Measurements from ENCODE around the gene PTPN21.

Gene PTPN21

DNA sequence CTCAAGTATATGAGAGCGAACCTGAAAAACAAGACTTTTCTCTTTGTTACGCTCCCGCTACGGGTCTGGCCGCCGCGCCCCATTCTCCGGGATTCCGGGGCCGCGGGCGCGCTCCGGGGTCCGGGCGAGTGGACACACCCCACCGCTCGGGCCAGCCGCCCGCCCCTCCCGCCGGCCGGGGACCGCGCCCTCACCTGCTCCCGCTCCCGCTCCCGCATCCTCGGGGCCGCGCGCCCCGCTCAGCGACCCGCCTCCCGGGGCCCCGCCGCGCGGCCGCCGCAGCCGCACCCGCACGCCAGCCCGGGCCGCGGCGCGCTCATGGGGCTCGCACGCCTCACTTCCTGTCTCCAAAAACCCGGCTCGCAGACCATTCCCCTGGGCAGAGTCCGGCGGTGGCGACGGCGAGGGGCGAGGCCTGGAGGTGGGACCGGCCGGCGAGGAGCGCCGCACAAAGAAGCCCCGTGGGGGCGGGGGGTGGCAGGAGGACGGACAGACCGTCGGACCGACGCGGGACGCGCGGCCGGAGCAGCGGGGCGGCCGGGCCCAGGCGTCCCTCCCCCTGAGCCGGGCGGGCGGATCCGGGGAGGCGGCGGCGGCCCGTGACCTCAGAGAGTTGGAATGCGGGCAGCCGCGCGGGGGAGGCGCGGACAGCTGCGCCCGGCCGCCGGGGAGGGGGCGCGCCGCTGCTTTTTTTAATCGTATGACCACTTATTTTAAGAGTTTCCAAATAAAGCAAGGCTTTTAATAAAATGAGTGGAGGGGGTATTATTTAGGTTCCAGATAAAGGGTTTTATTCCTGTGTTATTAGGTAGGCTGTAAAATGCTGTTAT is at the start of gene PTPN21:
Gene PTPN21 (minus strand): TSS at position 551 of the 830 bp plus-strand sequence. CDS start 4,590 bp downstream, outside the sequence.
- no peak for DNase-seq (ENCODE audit: low read depth in 2 of 2)

DNA sequence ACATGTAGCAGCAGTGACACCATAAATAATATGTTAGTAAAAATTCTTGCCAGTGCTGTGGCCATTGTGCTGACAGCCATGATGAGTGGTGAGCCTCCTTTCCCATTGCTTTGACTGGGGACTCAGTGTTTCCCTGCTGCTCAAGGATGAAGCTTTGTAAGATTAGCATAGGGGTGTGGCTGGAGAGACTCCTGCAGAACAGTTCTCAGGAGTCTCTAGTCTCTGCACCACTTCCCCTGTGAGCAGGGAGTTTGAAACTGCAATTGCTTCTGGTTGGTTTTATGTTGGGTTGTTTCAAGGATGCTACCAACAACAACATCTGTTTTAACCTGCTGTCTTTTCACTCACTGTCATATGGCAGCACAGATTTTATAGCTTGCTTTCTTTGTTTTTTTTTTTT is 49.4 kb upstream of the PTPN21 start:
- no peak for DNase-seq (ENCODE audit: low read depth in 2 of 2)

DNA sequence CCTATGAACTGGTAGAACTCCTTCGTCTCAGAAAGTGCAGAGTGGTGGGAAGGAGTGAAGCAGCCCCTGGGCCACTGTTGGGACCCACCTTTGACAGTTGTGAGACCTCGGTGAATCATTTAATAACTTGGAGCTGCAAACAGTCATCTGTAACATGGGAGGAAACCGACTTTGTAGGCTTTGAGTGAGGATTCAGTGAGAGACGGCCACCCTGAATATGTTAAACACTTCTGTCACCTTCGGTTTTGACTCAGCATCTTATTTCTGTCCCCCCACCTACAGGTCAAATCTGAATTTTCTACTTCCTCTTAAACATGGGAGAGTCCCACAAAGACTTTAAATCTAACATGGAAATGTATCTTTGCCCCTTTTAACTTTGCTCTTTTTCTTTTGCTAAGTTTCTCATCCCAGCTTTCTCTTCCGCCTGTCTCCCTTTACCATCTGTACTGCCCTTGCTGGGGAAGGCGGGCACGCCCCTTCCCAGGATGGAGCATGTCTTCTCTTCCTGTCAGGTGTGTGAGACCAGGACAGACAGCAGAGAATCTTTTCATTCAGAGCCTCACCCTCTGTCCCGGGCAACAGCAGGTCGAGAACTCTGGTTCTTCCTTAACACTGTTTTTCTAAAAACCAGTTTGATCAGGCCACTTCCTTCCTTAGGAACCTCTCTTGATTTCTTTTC is 45.1 kb upstream of the PTPN21 start:
- no peak for DNase-seq (ENCODE audit: low read depth in 2 of 2)

DNA sequence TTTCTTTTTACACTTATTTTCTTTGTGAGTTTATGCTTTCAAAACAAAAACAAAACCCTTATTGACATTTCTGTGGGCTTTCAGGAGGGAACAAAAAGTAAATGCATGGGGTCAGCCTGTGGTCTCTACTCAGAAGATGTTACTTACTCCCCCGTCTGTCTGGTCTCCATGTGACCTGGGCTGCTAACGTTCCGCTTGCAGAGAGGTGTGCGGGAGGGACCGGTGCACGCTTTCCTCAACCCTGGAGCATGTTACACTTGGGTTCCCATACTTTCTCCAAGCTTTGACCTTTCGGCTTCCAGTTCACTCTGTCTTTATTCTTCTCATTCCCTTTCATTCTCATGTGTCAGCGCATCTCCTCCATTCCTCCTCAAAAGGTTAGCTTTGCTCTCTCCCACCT is 44.5 kb upstream of the PTPN21 start:
- no peak for DNase-seq (ENCODE audit: low read depth in 2 of 2)

DNA sequence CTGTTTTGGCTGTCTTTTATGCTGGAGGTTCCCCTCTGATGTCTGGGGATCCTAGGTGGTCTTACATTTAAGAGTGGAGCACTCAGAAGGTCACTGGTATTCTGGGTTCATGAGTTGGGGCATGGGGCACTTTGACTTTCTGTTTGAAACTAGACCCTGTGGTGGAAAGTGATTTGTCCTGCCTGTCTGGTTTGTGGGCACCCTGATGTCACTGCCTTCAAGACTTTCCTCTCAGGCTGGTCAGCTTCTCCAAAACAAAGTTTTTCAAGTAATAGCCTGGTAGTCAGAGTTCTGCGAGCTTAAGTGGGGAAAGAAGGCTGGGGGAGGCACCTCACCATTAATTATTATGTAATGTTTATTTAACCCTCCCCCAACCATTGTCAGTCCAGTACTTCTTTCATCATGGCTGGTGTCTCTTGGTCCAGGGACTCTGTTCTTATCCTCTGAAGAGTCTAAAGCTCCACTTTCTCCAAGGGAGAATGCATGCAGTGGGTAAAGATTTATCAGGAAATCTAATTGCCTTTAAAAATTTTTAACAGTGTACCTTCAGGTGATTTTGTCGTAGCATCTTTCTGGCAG is 43.4 kb upstream of the PTPN21 start:
- DNase-seq (ENCODE audit: low read depth in 2 of 2), result no peak

DNA sequence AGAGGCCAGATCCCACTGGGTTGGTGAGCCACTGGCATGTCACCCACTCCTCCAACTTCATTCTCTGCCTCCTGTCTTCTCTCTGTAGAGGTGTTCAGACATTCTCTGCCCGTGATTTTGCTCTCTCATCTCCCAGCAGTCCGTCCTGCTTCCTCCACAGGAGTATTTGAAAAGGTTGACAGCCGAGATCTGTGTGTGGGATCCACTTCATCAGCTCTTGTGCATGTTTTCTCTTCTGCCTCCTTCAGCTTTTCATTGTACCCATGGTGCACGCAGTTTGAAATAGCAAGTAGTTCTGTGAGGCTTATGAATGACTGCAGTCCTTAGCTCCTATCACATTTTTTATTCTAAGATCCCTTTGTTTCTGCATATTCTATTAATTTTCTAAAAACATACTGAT is 42.8 kb upstream of the PTPN21 start:
- DNase-seq (ENCODE audit: low read depth in 2 of 2), result no peak

DNA sequence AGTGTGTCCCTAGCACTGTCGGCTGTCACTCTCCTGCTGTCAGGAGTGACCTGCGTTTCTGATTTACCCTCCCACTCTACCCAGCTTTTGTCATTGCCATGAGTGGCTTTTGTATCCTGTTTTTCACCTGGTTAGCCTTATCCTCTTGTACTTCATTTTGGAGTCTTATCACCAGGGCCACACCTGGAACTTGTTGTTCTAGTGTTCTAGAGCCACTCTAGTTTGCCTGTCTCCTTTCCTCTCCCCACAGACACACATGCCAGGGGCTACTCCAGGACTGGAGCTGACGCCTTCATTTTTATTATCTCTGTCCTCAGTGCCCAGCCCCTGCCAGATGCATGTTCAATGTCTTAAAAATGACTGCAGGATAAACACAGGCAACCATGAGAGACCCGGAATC is 42.2 kb upstream of the PTPN21 start:
- no peak for DNase-seq (ENCODE audit: low read depth in 2 of 2)

DNA sequence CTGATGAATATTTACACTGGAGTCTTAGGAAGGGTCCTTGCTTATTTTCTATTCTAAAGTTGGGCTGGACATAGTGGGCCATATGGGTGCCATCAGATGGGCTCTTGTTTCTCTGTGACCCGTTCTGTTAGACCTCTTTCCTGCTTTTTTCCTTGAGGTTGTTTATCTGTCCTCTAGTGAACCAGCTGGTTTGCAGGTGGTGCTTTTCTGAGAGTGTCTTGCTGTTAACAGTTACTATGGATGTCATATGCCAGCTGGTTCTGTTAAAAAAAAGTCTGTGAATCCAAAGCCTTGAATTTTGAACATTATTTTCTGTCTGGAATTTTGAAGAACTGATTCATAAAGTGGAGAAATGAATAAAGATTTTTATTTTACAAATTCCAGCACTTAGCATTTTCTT is 37.2 kb upstream of the PTPN21 start:
- DNase-seq (ENCODE audit: low read depth in 2 of 2), result no peak

DNA sequence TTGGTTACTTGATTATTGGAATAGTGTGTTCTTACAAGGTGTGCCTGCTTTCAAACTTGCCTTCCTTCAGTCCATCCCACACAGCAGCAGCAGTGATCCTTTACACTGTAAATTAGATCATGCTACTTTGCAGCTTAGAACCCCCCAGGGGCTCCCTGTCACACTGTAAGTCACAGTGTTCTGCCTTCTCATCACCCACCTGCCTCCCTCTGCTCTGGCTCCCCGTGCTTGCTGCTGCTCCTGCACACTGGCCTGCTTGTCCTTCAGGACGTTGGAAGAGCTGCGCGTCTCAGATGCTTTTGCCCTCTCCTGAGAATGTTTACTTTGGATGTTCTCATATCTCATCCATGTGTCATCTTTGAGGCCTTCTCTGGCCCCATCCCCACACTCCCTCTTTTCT is 35.4 kb upstream of the PTPN21 start:
- DNase-seq (ENCODE audit: low read depth in 2 of 2), result no peak

DNA sequence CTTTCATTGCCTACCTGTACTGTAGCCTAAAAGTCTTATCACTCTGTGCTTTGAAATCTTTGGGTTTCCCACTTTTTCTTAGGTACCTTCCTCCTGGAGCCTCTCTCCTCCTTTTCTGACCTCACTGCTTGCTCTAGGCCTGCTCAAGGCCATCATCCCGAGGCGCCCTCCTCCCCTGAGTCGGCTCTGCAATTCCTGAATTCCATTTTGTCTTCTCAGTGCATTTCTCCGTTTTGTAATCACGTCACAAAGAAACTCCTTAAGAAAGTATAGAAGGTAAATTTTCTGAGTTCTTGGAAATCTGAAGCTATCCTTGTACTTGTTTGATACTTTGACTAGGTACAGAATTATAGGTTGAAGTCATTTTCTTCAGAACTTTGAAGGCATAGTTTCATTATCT is 33.3 kb upstream of the PTPN21 start:
- DNase-seq (ENCODE audit: low read depth in 2 of 2), result no peak

DNA sequence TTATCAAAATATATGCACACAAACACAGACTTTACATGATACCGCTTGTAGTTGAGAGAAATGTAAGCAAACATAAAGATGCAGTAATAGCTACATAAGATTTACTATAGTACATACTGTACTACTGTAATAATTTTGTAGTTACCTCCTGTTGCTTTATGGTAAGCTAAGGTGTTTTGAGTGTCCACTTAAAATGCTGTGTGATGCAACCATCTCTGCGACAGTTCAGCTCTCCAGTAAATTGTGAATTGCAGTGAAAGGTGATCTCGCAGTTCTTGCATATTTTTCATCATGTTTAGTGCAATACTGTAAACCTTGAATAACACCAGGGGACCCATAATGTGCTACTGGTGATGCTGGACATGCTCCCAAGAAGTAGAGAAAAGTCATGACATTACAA is 29.6 kb upstream of the PTPN21 start:
- no peak for DNase-seq (ENCODE audit: low read depth in 2 of 2)

DNA sequence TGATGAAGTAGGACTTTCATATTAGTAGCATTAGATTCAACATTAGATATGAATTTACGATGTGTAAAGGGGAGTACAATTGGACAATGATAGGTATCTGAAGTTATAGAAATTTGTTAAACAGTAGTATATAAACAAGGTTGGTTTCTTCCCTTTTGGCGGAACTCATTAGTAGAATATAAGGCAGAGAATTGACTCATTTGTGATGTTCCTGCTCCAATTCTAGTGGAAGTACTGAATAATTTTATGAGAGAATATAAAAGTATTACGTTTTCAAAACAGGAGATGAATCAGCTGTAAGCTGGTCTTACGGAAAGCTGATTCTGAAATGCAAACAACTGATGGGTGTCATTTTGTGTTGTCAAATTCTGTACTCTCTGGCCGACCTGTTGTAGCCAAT is 21.4 kb upstream of the PTPN21 start:
- no peak for DNase-seq (ENCODE audit: low read depth in 2 of 2)

DNA sequence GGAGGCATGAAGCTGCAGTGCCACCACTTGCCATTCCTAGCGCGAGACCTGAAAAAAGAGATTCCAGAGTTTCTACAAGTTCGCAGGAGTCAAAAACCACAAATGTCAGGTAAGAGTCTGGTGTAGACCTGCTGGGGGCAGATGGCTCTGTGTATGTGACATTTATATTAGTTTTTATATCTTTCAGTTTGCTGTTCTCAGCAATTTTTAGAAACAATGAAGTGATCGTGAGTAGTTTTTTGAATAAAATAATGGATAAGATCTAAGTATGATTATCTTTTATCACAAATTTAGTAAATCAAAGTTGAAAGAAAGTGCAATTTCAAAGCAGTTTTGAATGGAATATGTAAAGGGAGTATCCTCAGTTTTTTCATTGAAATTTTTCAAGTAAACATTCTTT is 17.3 kb upstream of the PTPN21 start:
- DNase-seq (ENCODE audit: low read depth in 2 of 2), result no peak

DNA sequence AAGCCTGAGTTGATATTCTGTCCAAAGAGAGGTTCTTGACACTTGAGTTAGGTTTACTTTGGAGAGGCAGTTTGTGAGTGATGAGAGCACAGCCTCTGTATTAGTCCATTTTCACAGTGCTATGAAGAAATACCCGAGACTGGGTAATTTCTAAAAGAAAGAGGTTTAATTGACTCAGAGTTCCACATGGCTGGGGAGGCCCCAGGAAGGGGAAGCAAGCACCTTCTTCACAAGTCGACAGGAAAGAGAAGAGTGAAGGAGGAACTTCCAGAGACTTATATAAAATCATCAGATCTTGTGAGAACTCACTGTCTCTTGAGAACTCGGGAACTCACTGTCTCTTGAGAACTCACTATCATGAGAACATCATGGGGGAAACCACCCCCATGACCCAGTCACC is 13.4 kb upstream of the PTPN21 start:
- no peak for DNase-seq (ENCODE audit: low read depth in 2 of 2)

DNA sequence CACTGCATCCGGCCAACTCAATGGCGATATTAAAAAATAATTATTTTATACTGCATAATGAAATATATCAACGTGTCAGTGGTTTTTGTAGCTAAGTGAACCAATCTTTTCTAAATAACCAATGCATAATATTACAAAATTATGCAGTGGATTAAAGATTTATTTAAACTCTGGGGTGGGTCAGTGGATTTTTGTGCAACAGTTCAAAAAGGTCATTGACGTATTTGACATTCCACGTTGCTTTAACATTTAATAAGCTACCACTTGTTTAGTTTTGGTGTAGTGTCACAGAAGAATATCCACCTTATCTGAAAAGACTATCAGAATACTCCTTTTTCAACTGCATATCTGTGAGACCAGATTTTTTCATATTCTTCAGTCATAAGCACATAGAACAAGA is 10.6 kb upstream of the PTPN21 start:
- DNase-seq (ENCODE audit: low read depth in 2 of 2), result no peak

DNA sequence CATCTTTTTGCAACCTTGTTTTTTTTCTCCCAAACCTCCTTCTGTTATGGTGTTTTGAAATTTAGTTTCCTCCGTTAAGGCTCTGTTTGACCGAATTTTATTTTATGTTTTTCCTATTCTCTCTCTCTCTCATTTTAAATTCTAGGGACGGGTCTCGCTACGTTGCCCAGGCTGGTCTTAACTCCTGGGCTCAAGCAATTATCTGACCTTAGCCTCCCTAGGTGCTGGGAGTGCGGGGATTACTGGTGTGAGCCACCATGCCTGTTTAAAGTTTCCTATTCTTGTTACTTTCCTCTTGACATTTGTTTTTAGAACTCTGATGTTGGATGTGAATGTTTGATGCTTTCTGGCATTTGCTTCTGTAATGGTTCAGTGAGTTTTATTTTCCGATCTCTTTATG is 9.0 kb upstream of the PTPN21 start:
- DNase-seq (ENCODE audit: low read depth in 2 of 2), result no peak

DNA sequence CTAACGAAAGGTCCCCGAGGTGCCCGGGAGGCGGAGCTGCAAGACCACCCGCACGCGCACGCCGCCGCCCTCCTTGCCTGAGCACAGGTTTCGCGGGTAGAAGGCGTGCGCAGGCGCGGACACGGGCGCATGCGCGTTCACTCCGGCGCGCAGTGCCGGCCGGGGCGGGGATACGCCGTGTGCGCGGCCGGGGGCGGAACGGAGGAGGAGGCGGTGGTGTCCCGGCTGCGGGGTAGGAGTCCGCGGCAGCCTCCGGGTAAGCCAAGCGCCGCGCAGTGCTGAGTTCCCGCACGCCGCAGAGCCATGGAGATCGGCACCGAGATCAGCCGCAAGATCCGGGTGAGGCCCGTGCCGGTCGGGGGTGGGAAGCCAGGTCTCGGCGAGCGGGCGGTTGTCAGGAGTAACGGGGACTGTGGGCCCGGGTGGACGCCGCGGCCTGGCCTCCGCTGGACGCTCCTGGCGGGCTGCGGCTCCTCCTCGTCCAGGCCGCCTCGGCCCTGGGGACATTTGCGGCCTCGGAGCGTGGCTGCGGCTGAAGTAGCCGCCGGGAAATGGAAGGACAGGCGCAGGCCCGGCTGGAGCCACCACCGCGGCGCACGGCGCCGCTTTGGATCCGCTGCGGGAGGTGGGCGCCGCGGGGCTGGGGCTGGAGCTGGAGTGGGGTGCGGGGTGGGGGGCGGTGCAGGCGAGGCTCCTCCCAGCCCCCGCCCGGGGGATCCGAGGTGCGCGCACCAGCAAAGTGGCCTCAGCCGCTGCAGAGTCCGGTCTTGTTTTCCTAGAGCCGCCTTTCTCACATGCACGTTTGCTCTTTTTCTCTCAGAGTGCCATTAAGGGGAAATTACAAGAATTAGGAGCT is 8.3 kb upstream of the PTPN21 start, which contains the start of gene ZC3H14:
Gene ZC3H14 (plus strand): TSS at position 207 of the 856 bp plus-strand sequence. CDS start 97 bp downstream, at position 304.
- peak; percentile 76 to 83 for DNase-seq (ENCODE audit: low read depth in 2 of 2)

DNA sequence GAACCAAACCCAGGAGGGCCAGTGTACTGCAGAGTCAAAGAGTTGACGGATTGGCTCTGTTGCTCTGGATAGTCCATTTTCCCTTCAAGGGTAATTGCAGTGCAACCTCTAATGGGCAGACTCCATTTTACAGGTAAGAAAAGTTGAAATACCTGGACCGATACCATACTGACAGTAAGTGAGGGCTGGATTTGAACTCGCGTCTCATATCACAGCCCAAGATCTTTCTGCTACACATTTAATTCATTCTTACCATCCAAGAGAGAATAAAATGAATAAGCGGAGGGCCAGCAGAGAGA is 7.7 kb upstream of the PTPN21 start:
- DNase-seq (ENCODE audit: low read depth in 2 of 2), result no peak

DNA sequence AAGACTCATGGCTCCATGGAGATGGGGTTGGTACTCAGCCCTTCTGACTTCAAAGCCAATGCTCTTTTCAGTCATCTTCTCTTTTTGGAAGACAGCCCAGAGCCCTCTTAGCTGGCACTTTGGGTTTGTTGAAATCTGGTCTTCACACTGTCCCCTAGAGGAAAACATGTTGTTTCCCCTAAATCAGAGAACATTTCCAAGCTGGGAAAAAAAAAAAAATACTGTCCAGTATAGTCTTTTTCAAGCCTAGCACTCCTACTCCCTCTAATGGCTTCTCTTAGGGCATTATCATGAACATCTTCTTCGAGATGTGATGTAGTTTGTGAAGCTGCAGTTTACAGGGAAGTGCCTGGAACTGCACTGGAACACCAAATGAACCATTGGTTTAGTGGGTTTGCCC is 5.0 kb upstream of the PTPN21 start:
- DNase-seq (ENCODE audit: low read depth in 2 of 2), result no peak

DNA sequence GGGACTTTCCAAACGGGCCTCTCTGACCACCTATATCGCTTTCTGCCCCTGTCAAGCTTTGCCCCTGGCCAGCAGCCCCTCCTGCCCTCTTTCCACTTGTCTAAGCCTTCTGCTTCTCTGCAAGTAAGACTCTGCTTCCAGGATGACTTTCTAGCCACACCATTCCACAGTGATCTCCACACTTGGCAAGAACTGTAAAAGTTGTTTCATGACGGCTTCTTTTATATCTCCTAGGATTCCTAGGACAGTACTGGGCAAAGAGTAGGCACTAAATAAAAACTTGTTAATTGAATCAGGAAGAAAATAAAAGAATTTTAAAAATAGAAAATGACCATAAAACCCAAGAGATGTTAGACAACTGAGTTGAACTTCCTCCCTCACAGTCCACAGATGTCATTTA is 1.8 kb upstream of the PTPN21 start:
- no peak for DNase-seq (ENCODE audit: low read depth in 2 of 2)

DNA sequence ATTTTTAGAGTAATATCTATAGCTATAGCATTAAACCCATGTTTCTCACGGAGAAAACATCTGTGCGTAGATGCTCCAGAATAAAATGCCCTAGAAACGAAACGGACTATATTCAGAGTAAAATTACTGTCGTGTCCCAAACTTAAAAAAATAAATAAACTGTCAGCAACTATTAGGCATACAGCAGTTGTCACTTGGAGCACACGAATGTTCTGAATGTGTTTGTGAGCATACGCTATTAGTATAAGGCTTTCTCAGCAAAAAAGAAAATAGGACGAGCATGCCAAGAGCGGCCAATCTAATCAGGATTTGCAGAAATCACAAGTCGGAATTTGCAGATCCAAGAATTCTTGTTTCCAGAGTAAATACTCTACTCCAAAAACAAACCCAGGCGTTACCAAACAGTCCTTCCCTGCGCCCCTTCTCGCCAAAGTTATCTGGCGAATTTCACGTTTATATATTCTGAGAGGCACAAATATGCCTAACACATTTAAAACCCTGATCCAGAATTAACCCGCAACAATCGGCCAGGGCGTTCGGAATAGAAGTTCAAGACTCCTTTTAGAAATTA is 836 bp downstream of the PTPN21 start:
- DNase-seq (ENCODE audit: low read depth in 2 of 2), result no peak

DNA sequence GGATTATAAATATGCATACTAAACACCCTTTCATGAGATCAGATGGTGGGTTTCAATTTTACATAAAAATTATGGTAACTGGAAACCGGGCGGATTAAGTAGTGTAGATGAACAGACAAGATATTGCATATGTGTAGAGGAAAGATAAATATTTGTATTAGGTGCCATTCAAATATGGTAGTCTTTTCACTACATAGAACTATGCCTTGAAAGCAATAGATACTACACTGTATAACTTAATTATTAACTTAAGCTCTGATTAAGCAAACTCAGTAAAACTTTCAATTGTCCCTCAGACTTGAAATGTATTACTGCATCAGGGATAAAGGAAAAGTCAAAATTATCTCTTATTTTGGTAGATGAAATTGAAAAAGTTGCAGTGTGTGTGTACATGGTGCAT is 1.9 kb downstream of the PTPN21 start:
- DNase-seq (ENCODE audit: low read depth in 2 of 2), result no peak
